ENCODE measurements around the gene TNFRSF13B. TPM values are rescaled to one million over a fixed set of nuclear protein-coding genes. Genes with fewer than 3 reads are reported as not detected.

Gene TNFRSF13B
- total and polyA plus RNA-seq, 7 donors, result not detected

DNA sequence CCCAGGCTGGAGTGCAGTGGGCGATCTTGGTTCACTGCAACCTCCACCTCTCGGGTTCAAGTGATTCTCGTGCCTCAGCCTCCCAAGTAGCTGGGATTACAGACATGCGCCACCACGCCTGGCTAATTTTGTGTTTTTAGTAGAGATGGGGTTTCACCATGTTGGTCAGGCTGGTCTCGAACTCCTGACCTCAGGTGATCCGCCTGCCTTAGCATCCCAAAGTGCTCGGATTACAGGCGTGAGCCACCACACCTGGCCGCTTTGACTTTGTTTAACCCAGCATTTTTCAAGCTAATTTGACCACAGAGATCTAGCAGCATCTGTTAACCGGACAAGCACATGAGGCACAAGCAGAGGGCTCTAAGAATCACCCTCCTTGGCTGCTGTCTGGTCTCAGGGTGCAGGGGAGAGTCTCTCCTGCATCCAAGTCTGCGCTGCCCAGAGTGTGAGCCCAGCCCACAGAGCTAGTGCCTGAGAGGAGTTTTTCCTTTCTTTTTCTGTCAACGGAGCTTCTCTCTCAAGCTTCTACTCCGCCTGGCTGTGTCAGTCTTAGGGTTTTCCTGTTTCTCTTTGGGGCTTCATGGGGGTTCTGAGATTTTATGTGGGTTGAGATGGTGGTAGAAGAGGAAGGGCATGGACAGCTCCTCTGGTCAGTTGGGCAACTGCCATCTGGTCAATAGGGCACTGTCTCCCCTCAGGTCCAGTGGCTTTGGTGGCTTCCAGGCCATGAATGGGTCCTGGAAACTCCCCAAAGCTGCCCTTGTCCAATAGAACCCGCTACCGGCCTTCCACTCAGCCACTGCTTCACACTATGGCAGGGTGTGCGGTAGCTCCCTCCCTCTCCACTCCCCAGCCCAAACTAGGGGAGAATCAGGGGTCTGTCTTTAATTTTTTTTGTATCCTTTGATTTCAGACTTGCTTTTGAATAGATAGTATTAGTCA lies 59.6 kb downstream of the TNFRSF13B start:
- no peak for DNase-seq
- intact Hi-C loops (cut with DNase I), result no loop called here
- H3K4me3 ChIP-seq, result no peak overlapping the region
- no peaks in the 10 kb centered on the region for H3K4me1 ChIP-seq
- TF ChIP-seq CTCF (IDR thresholded peaks at IDR 0.05), result no peak
- no peaks in the 10 kb centered on the region for H3K36me3 ChIP-seq (ENCODE audit: insufficient read depth in 1 of 2, low read depth in 1 of 2)
- H3K9me3 ChIP-seq, result no peaks in the 10 kb centered on the region
- peaks cover 0 to 3% (median 0%) of the 10 kb centered on the region in 3 donors for H3K27me3 ChIP-seq (ENCODE audit: insufficient read depth in 3 of 3, low read length in 2 of 3)
- WGBS, 3 donors, result 70 to 81% (median 74%) methylated on average over 17 of the region's 17 CpGs
- H3K27ac ChIP-seq, result no peak overlapping the region
- no peak for ATAC-seq

DNA sequence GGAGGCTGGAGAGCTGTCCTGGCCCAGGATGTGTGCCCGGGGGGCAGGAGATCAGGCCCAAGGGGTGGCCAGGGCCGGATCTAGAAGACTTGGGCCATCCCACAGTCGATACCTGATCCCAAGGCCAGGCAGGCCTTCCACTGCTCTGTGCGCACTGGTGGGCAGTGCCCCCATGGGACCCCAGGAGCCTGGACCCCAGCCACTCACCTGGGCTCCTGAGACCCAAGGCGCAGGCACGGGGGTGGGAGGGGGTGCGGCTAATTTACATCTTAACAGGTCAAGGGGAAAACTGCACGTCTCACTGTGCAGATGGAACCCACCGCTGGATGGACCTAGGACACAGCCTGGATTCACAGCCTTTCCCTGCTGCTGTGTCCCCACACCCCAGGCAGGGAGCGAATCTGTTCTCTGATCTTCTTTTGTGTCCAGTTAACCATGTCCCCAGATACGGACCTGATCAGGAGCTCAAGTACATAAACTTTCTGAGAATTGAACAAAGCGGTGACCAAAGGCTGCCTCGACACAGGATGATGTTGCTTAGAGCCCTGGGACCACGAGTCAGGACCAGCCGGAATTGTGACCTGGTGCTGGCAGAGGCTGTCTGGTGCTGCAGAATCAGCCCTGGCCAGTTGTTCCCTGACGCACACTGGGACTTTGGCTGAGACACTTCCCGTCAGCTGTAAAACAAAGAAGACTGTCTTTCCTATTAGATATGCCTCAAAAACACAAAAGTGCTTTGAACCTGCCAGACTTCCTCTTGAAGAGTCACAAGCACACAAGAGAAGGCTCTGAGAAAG lies 60.6 kb downstream of the TNFRSF13B start:
- intact Hi-C loops (cut with DNase I), result no loop called here
- ATAC-seq, result peak in 1 of 4 donors; percentile 57
- no peaks in the 10 kb centered on the region for H3K36me3 ChIP-seq (ENCODE audit: insufficient read depth in 1 of 2, low read depth in 1 of 2)
- no peak for TF ChIP-seq CTCF (IDR thresholded peaks at IDR 0.05)
- no peaks in the 10 kb centered on the region for H3K4me1 ChIP-seq
- no peaks in the 10 kb centered on the region for H3K9me3 ChIP-seq
- H3K27me3 ChIP-seq (ENCODE audit: insufficient read depth in 3 of 3, low read length in 2 of 3), result peaks cover 0 to 3% (median 0%) of the 10 kb centered on the region in 3 donors
- 58 to 65% (median 65%) methylated on average over 17 of the region's 17 CpGs for WGBS, 3 donors
- peak in 1 of 2 donors; percentile 36 for DNase-seq
- no peak overlapping the region for H3K4me3 ChIP-seq
- H3K27ac ChIP-seq, result no peak overlapping the region

DNA sequence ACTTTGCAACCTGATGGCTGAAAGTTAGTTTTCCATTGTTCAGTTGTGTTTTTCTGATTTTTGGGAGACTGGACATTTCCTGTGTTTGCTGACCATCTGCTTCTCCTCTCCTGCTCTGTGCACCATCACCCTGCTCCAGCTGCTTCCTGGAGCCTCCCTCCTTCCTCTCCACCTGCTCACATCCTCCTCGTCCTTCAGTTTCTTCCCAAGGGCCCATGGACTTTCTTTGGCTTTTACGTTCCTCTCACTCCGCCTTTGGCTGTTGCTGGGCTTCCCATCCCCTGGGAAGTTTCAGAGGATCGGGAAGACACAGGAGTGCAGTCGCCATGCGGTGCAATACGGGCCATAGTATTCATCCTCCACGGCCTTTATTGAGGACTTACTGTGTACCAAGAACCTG lies 61.6 kb downstream of the TNFRSF13B start:
- intact Hi-C loops (cut with DNase I), result no loop called here
- peak in 1 of 2 donors; percentile 6 for DNase-seq
- H3K27me3 ChIP-seq (ENCODE audit: insufficient read depth in 3 of 3, low read length in 2 of 3), result peaks cover 0 to 3% (median 0%) of the 10 kb centered on the region in 3 donors
- no peak overlapping the region for H3K27ac ChIP-seq
- H3K9me3 ChIP-seq, result no peaks in the 10 kb centered on the region
- no peak for ATAC-seq
- WGBS, 3 donors, result 58 to 74% (median 63%) methylated on average over 8 of the region's 8 CpGs
- H3K4me1 ChIP-seq, result no peaks in the 10 kb centered on the region
- no peak overlapping the region for H3K4me3 ChIP-seq
- no peak for TF ChIP-seq CTCF (IDR thresholded peaks at IDR 0.05)
- H3K36me3 ChIP-seq (ENCODE audit: insufficient read depth in 1 of 2, low read depth in 1 of 2), result no peaks in the 10 kb centered on the region

DNA sequence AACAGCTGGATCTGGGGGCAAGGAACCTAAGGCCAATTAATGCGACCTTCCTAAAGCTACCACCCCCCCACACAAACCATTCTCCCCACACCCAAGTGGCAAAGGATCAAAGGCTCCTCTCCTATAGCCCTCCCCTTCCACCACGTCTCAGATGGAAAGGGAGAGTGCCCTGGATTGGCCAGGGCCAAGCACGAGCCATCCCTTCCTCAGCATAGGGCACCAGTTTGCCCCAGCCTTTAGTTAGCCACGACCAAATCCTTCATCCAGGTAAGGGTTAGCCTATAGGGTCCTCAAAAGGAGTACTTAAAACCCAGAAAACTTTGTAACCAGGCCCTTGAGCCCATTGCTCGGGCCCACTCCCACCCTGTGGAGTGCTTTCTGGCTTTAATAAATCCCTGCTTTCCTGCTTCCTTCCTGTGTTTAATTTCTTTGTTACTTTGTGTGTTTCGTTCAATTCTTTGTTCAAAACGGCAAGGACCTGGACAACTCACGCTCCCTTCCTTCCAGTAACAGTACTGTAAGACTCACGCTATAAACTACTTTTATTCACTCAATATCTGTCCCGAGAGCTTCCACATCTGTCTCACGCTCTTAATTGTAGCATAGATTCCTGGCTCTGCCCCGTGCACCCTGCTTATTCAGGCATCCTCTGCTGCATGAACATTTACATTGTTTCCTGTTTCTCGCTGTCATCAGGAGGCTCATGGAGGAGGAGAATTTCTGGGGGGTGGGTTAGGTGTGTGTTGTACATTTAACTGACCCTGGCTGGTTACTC lies 62.3 kb downstream of the TNFRSF13B start:
- Histone ChIP-seq H3K36me3 (ENCODE audit: insufficient read depth in 1 of 2, low read depth in 1 of 2) (no peaks in the 10 kb centered on the region), H3K4me1 (no peaks in the 10 kb centered on the region), H3K27ac (no peak overlapping the region), H3K9me3 (no peaks in the 10 kb centered on the region), H3K4me3 (no peak overlapping the region), H3K27me3 (ENCODE audit: insufficient read depth in 3 of 3, low read length in 2 of 3) (peaks cover 0 to 3% (median 0%) of the 10 kb centered on the region in 3 donors)
- peak in 1 of 2 donors; percentile 28 for DNase-seq
- no peak for ATAC-seq
- 57 to 59% (median 59%) methylated on average over 12 to 13 of the region's 13 CpGs for WGBS, 3 donors
- intact Hi-C loops (cut with DNase I), result no loop called here
- TF ChIP-seq CTCF (IDR thresholded peaks at IDR 0.05), result no peak
